Measurements from ENCODE around the gene TRMO.

TRMO gene

DNA sequence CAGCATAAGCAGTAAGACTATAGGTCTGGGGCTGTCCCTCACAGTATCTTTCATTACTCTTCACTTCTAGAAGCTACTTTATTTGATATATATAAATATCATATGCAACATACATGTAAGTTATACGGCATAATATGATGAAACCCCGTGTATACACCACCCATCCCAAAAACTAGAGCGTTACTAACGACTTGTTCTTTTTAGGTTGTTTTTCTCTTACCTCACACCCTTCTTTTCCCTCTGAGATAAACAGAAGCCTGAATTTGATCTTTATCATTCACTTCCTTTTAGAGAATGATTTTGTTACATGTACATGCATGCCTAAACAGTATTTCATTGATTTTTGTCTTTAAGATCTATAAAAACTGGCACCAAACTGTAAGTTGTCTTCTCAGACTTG is 3.7 kb downstream of the TRMO start:
- TF ChIP-seq EGR1 (IDR thresholded peaks at IDR 0.05) (no peak), CEBPB (IDR thresholded peaks at IDR 0.05) (no peak), NFIC (IDR thresholded peaks at IDR 0.05) (no peak), TEAD4 (IDR thresholded peaks at IDR 0.05) (no peak), EP300 (IDR thresholded peaks at IDR 0.05; ENCODE audit: borderline replicate concordance) (no peak), CREB1 (IDR thresholded peaks at IDR 0.05; ENCODE audit: low read depth) (no peak), FOXM1 (IDR thresholded peaks at IDR 0.05; ENCODE audit: borderline replicate concordance, low read depth) (no peak), TAF1 (IDR thresholded peaks at IDR 0.05; ENCODE audit: low read depth) (no peak), YY1 (IDR thresholded peaks at IDR 0.05; ENCODE audit: low read depth) (no peak)
- TF ChIP-seq, protein P1, sequence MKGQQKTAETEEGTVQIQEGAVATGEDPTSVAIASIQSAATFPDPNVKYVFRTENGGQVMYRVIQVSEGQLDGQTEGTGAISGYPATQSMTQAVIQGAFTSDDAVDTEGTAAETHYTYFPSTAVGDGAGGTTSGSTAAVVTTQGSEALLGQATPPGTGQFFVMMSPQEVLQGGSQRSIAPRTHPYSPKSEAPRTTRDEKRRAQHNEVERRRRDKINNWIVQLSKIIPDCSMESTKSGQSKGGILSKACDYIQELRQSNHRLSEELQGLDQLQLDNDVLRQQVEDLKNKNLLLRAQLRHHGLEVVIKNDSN (IDR thresholded peaks at IDR 0.05): no peak
- TF ChIP-seq, protein P2, sequence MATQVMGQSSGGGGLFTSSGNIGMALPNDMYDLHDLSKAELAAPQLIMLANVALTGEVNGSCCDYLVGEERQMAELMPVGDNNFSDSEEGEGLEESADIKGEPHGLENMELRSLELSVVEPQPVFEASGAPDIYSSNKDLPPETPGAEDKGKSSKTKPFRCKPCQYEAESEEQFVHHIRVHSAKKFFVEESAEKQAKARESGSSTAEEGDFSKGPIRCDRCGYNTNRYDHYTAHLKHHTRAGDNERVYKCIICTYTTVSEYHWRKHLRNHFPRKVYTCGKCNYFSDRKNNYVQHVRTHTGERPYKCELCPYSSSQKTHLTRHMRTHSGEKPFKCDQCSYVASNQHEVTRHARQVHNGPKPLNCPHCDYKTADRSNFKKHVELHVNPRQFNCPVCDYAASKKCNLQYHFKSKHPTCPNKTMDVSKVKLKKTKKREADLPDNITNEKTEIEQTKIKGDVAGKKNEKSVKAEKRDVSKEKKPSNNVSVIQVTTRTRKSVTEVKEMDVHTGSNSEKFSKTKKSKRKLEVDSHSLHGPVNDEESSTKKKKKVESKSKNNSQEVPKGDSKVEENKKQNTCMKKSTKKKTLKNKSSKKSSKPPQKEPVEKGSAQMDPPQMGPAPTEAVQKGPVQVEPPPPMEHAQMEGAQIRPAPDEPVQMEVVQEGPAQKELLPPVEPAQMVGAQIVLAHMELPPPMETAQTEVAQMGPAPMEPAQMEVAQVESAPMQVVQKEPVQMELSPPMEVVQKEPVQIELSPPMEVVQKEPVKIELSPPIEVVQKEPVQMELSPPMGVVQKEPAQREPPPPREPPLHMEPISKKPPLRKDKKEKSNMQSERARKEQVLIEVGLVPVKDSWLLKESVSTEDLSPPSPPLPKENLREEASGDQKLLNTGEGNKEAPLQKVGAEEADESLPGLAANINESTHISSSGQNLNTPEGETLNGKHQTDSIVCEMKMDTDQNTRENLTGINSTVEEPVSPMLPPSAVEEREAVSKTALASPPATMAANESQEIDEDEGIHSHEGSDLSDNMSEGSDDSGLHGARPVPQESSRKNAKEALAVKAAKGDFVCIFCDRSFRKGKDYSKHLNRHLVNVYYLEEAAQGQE (IDR thresholded peaks at IDR 0.05; ENCODE audit: low read depth): no peak
- TF ChIP-seq, protein P3, sequence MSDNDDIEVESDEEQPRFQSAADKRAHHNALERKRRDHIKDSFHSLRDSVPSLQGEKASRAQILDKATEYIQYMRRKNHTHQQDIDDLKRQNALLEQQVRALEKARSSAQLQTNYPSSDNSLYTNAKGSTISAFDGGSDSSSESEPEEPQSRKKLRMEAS (IDR thresholded peaks at IDR 0.05): no peak

DNA sequence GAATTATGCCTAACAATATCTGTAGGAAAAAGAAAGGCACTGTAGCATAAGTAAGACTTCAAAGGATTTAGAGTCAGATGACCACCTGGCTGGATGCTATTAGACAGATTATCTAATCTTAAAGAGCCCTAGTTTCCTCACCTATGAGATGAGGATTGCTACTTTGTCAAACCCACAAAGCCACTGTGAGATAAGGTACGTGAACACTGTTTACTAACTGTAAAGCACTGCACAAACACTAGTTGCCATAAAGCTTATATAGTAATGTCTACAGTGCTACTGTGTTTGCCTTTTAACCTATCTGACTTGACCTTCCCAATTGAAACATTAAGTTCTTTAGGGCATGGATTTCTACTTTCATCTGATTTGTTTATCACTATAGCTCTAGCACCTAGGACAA is 10.3 kb downstream of the TRMO start:
- TF ChIP-seq TEAD4 (IDR thresholded peaks at IDR 0.05): no peak
- no peak for TF ChIP-seq CREB1 (IDR thresholded peaks at IDR 0.05; ENCODE audit: low read depth)
- no peak for TF ChIP-seq TCF12 (IDR thresholded peaks at IDR 0.05; ENCODE audit: low read depth)
- TF ChIP-seq, protein P1 (IDR thresholded peaks at IDR 0.05): no peak
- no peak for TF ChIP-seq ZBTB7A (IDR thresholded peaks at IDR 0.05; ENCODE audit: low read depth)
- TF ChIP-seq NFIC (IDR thresholded peaks at IDR 0.05): no peak
- TF ChIP-seq RAD21 (IDR thresholded peaks at IDR 0.05; ENCODE audit: low read depth): no peak
- no peak for TF ChIP-seq EGR1 (IDR thresholded peaks at IDR 0.05)
- TF ChIP-seq TAF1 (IDR thresholded peaks at IDR 0.05; ENCODE audit: low read depth): no peak
- TF ChIP-seq, protein P2 (IDR thresholded peaks at IDR 0.05; ENCODE audit: low read depth): no peak
- TF ChIP-seq CEBPB (IDR thresholded peaks at IDR 0.05): no peak
- TF ChIP-seq FOXM1 (IDR thresholded peaks at IDR 0.05; ENCODE audit: borderline replicate concordance, low read depth): no peak
- TF ChIP-seq, protein P3 (IDR thresholded peaks at IDR 0.05): no peak
- TF ChIP-seq YY1 (IDR thresholded peaks at IDR 0.05; ENCODE audit: low read depth): no peak
- no peak for TF ChIP-seq EP300 (IDR thresholded peaks at IDR 0.05; ENCODE audit: borderline replicate concordance)

DNA sequence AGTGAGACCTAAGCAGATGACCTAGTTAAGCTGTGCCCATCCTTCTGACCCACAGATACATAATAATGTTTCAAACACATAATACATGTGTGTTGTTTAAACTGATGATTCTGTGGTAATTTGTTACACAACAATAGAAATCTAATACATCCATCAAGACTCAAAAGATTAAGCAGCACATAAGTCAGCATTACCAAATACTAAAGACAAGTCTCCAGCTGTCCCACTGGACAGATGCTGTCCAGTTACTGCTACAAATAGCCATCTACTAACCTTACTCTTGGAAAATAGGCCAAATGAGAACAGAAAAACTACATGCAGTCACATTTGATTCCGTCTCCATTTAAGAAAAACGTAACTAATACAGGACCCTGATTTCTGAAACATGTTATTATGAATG is 10.8 kb downstream of the TRMO start:
- no peak for TF ChIP-seq CEBPB (IDR thresholded peaks at IDR 0.05)
- TF ChIP-seq, protein P2 (IDR thresholded peaks at IDR 0.05; ENCODE audit: low read depth): no peak
- TF ChIP-seq TAF1 (IDR thresholded peaks at IDR 0.05; ENCODE audit: low read depth): no peak
- TF ChIP-seq NFIC (IDR thresholded peaks at IDR 0.05): no peak
- no peak for TF ChIP-seq YY1 (IDR thresholded peaks at IDR 0.05; ENCODE audit: low read depth)
- TF ChIP-seq, protein P1 (IDR thresholded peaks at IDR 0.05): no peak
- no peak for TF ChIP-seq CREB1 (IDR thresholded peaks at IDR 0.05; ENCODE audit: low read depth)
- TF ChIP-seq EGR1 (IDR thresholded peaks at IDR 0.05): no peak
- no peak for TF ChIP-seq EP300 (IDR thresholded peaks at IDR 0.05; ENCODE audit: borderline replicate concordance)
- TF ChIP-seq, protein P3 (IDR thresholded peaks at IDR 0.05): no peak
- no peak for TF ChIP-seq RAD21 (IDR thresholded peaks at IDR 0.05; ENCODE audit: low read depth)
- TF ChIP-seq TEAD4 (IDR thresholded peaks at IDR 0.05): no peak
- no peak for TF ChIP-seq FOXM1 (IDR thresholded peaks at IDR 0.05; ENCODE audit: borderline replicate concordance, low read depth)
- no peak for TF ChIP-seq ZBTB7A (IDR thresholded peaks at IDR 0.05; ENCODE audit: low read depth)
- no peak for TF ChIP-seq TCF12 (IDR thresholded peaks at IDR 0.05; ENCODE audit: low read depth)

DNA sequence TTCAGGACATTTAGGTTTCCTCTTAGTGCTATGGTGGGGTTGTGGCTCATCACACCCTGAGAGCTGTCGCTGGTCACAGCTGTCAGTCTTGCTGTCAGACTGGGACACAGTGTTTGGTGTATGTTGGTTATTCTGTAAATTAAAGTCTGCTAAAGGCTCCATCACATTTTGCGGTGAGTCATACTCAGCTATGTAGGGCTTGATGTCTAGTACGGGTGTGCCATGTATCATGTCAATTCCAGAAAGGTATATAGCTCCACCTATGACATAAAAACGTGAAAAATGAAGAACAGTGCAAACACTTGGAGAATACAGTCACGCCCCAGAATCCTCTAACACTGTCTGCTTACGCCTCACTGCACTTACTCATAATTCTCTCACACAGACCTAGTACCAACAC is 11.9 kb downstream of the TRMO start:
- TF ChIP-seq CREB1 (IDR thresholded peaks at IDR 0.05; ENCODE audit: low read depth): no peak
- TF ChIP-seq YY1 (IDR thresholded peaks at IDR 0.05; ENCODE audit: low read depth): no peak
- TF ChIP-seq FOXM1 (IDR thresholded peaks at IDR 0.05; ENCODE audit: borderline replicate concordance, low read depth): no peak
- TF ChIP-seq EP300 (IDR thresholded peaks at IDR 0.05; ENCODE audit: borderline replicate concordance): no peak
- TF ChIP-seq, protein P3 (IDR thresholded peaks at IDR 0.05): no peak
- no peak for TF ChIP-seq TEAD4 (IDR thresholded peaks at IDR 0.05)
- TF ChIP-seq, protein P2 (IDR thresholded peaks at IDR 0.05; ENCODE audit: low read depth): no peak
- no peak for TF ChIP-seq CEBPB (IDR thresholded peaks at IDR 0.05)
- TF ChIP-seq, protein P1 (IDR thresholded peaks at IDR 0.05): no peak
- TF ChIP-seq TAF1 (IDR thresholded peaks at IDR 0.05; ENCODE audit: low read depth): no peak
- TF ChIP-seq NFIC (IDR thresholded peaks at IDR 0.05): no peak
- no peak for TF ChIP-seq TCF12 (IDR thresholded peaks at IDR 0.05; ENCODE audit: low read depth)
- TF ChIP-seq EGR1 (IDR thresholded peaks at IDR 0.05): no peak
- no peak for TF ChIP-seq ZBTB7A (IDR thresholded peaks at IDR 0.05; ENCODE audit: low read depth)
- no peak for TF ChIP-seq RAD21 (IDR thresholded peaks at IDR 0.05; ENCODE audit: low read depth)
